AG04449 (cell line): ENCODE data around the gene SNHG17.
"Not testable (repeated sequence)": the region's sequence is repeated elsewhere in the genome, so short reads cannot be mapped to it uniquely, and the experiment has no call there.

Source experiments
- CTCF ChIA-PET: fragments of 350-600 bp; formaldehyde crosslinking; extraction: SDS; loops from one replicate; lab custom pipeline; 2021; ENCODE audit warnings: antibody characterized with exemption; lab: Yijun Ruan, JAX
- POLR2A ChIA-PET: fragments of 400-600, 350-600 bp; formaldehyde crosslinking; extraction: SDS; loops from one replicate; lab custom pipeline; 2020; ENCODE audit warnings: antibody characterized with exemption, inconsistent platforms; lab: Yijun Ruan, JAX
- DNase-seq: peaks from one replicate; pipeline ENCODE4 v3.0.0-alpha.2; 2010; ENCODE audit warnings: low read depth, low spot score
- H3K4me3 ChIP-seq: 2 replicates; pipeline ENCODE4 v1.5.1; 2011; ENCODE audit warnings: low read depth, mild to moderate bottlenecking, control low read depth, low read length
- TF ChIP-seq, protein P1 (sequence below): IDR thresholded peaks from one replicate; pipeline ENCODE4 v1.5.1; 2011; ENCODE audit warnings: mild to moderate bottlenecking, moderate library complexity, low read length, control low read depth, inconsistent platforms; ENCODE audit not compliant: insufficient read depth; ENCODE audit errors: missing control alignments

Gene SNHG17

DNA sequence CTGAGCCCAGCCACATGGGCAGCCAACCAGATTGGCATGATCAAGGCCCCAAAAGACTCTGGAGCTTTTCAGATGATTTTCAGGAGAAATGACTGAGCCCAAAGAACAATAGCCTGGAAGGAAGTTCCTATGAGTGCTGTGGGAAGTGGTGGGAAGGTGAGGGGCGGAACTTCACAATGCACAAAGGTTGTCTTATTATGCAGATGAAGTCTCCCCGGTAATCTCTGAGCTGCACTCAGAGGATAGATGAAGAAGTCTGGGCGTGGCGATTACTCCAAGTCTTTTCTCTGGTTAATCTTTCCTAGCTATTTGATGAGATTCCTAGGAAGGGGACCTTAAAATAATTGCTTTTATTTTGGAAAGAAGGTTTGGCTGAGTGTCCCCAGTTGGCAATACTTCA, 52.0 kb downstream of the SNHG17 start:
- ChIA-PET POLR2A (no interaction called here), CTCF (interaction anchor here (0.8 to 2.0 kb wide), 2 partner anchors 25 to 162 kb away, joined by 5 to 8 read pairs; no protein-coding TSS in a partner anchor)
- no peak for DNase-seq
- TF ChIP-seq, protein P1, sequence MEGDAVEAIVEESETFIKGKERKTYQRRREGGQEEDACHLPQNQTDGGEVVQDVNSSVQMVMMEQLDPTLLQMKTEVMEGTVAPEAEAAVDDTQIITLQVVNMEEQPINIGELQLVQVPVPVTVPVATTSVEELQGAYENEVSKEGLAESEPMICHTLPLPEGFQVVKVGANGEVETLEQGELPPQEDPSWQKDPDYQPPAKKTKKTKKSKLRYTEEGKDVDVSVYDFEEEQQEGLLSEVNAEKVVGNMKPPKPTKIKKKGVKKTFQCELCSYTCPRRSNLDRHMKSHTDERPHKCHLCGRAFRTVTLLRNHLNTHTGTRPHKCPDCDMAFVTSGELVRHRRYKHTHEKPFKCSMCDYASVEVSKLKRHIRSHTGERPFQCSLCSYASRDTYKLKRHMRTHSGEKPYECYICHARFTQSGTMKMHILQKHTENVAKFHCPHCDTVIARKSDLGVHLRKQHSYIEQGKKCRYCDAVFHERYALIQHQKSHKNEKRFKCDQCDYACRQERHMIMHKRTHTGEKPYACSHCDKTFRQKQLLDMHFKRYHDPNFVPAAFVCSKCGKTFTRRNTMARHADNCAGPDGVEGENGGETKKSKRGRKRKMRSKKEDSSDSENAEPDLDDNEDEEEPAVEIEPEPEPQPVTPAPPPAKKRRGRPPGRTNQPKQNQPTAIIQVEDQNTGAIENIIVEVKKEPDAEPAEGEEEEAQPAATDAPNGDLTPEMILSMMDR: no peak
- no peak overlapping the region for H3K4me3 ChIP-seq

DNA sequence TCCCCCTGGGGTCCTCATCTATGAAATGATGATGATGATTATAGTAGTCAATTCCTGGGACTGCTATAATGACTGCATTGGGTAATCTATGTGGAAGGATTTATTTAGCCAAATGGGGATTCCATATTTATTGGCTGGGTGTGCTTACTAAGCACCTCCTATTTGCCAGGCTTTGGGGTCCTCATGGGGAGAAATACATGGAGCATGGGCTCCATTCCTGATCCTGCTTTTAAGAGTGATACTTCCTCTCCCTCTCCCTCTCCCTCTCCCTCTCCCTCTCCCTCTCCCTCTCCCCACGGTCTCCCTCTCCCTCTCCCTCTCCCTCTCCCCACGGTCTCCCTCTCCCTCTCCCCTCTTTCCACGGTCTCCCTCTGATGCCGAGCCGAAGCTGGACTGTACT, 57.3 kb downstream of the SNHG17 start:
- CTCF ChIA-PET, POLR2A ChIA-PET, H3K4me3 ChIP-seq, DNase-seq: not testable (repeated sequence)

DNA sequence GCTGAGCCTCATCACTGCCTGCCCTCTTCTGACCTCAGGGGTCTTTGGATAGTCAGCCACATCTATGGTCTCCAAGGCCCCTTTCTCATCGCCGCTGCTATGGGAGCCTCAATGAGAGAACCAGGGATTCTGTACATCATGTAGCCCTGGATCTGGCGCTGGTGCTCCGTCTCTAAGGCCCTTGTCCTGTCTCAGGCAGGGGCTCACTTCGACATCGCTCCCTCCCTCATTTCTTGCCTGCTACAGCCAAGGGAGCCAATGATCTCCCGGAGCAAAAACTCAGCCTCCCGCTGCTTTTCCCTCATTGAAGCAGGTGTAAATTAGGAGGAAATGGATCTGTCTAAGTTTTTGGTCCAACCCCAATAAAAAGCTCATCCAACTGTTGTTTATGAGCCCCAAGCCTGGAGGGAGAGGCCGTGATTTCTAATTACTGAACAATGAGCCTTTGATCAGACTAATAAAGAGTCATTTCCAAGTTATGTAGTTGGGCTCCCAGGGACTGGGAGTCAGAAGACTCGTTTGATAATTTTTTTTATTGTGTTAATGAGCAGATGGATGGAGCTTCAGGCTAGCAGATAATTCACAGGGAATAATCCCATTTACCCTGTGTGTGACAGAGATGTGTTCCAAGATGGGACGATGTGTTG, 58.0 kb downstream of the SNHG17 start:
- POLR2A ChIA-PET: no interaction called here
- TF ChIP-seq, protein P1: no peak
- CTCF ChIA-PET: no interaction called here

DNA sequence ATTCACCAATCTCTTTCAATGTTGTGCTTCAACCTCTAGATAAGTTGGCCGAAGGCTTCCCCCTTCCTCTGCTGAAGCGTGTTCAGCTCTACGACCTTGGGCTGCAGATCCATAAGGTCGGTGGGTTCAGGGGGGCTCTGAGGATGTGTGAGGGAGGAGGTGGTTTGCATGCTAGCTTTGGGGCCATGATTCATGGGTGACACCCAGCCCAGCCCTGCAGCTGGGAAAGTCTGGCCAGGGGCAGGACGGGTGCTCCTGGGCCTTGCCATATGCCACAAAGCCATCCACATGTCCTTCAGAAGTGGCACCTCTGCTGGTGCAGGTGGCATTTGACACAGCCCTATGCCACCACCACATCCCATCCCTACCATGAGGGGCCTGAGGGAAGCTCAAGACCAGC, 61.2 kb downstream of the SNHG17 start:
- DNase-seq: no peak
- no peak overlapping the region for H3K4me3 ChIP-seq
- CTCF ChIA-PET: interaction anchor here (1.0 to 1.4 kb wide), 2 partner anchors 9 to 12 kb away, joined by 3 read pairs; no protein-coding TSS in a partner anchor
- POLR2A ChIA-PET: no interaction called here
- TF ChIP-seq, protein P1: no peak

More for the DNA sequence above, 58.0 kb downstream of the SNHG17 start:
- H3K4me3 ChIP-seq: no peak overlapping the region
- no peak for DNase-seq

DNA sequence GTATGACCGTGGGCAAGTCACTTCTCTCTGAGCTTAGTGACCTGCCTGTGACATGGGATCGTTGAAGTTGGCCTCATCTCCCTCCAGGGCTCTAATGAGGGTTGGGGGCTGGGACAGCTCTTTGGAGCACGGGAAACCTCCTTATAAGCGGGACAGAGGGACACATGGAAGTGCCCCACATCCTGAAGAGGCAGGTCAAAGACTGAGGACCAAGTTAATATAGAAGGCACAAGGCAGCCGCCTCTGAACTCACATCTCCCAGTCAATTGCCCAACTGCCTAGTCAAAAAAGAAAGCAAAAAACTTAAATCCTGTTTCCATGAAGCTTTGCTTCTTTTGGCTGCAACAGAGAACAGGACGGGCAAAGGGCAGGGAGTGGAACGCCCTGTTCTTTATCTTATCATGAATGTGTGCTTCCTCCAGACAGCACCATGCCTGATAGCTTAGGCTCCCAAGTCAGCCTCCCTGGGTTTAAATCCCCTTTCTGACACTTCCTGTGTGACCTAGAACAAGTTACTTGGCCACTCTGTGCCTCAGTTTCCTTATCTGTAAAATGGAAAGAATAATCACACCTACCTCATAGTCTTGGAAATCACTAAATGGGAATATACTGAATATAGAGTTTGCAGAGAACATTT, 61.8 kb downstream of the SNHG17 start:
- TF ChIP-seq, protein P1: no peak
- ChIA-PET POLR2A (no interaction called here), CTCF (interaction anchor here (0.9 to 1.7 kb wide), 5 partner anchors 9 to 73 kb away, joined by 3 read pairs; no protein-coding TSS in a partner anchor)
- DNase-seq: no peak
- H3K4me3 ChIP-seq: no peak overlapping the region

DNA sequence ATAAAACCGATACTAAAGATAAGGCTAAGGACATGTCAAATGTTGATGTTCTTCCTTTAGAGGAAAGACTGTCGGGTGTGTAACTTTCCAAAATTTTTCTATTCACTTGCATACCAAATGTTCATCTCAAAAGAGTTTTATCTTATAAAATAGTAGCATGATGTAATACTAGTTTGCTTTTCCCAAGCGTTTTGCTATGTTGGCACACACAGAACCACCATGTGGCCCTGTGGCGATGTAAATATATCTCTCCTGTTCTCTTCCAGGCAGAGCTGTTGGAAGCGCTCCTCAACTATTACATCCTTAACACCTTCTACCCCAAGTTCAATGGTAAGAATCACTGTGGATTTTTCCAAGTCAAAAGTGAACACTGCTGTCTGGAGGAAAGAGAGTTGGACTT, 62.3 kb downstream of the SNHG17 start:
- ChIA-PET CTCF (interaction anchor here (0.9 to 1.7 kb wide), 4 partner anchors 8 to 73 kb away, joined by 3 read pairs; no protein-coding TSS in a partner anchor), POLR2A (no interaction called here)
- TF ChIP-seq, protein P1: no peak
- H3K4me3 ChIP-seq: no peak overlapping the region
- DNase-seq: no peak
